Calu3 (cell line): ENCODE measurements around the gene ZBTB22. TPM values are rescaled to one million over a fixed set of nuclear protein-coding genes. Genes with fewer than 3 reads are reported as not detected.
A peak's percentile ranks its signal among the peaks of the same experiment; 100 is the strongest.
"Not testable (repeated sequence)": the region's sequence is repeated elsewhere in the genome, so short reads cannot be mapped to it uniquely, and the experiment has no call there.

ENCODE experiments used
- Bru-seq: library from RNA; stranded (reverse); fragments of 400-500 nt; gene quantifications from one replicate; lab custom pipeline; 2021; lab: Mats Ljungman, UMichigan
- BruChase-seq, 2 experiments: library from RNA; stranded (reverse); fragments of 400-500 nt; gene quantifications; one replicate each; lab custom pipeline; 2021; lab: Mats Ljungman, UMichigan
- BruUV-seq: library from RNA; stranded (reverse); fragments of 400-500 nt; replicated peaks from 2 replicates; lab custom pipeline; 2021; lab: Mats Ljungman, UMichigan
- CTCF ChIA-PET: fragments of 300-600 bp; sonication (Branson Sonifier 250); formaldehyde crosslinking; loops from one replicate; lab custom pipeline; 2022; ENCODE audit warnings: antibody characterized with exemption; lab: Charles Lee
- DNase-seq: peaks from one replicate; pipeline ENCODE4 v3.0.0; 2022
- H3K27ac Mint-ChIP-seq: one replicate; pipeline ENCODE4 v1.8.0; 2022; ENCODE audit warnings: mixed read lengths; ENCODE audit not compliant: unreplicated experiment
- H3K27me3 Mint-ChIP-seq: one replicate; pipeline ENCODE4 v1.8.0; 2022; ENCODE audit warnings: mixed read lengths; ENCODE audit not compliant: unreplicated experiment
- H3K36me3 Mint-ChIP-seq: one replicate; pipeline ENCODE4 v1.8.0; 2022; ENCODE audit warnings: mild to moderate bottlenecking, moderate library complexity, mixed read lengths; ENCODE audit not compliant: insufficient read depth, unreplicated experiment
- H3K4me1 Mint-ChIP-seq: one replicate; pipeline ENCODE4 v1.8.0; 2022; ENCODE audit warnings: mild to moderate bottlenecking, low read depth, mixed read lengths; ENCODE audit not compliant: unreplicated experiment
- H3K4me3 Mint-ChIP-seq: one replicate; pipeline ENCODE4 v1.8.0; 2022; ENCODE audit warnings: mild to moderate bottlenecking, low read depth, moderate library complexity, mixed read lengths; ENCODE audit not compliant: unreplicated experiment
- H3K9me3 Mint-ChIP-seq: one replicate; pipeline ENCODE4 v1.8.0; 2022; ENCODE audit warnings: low read depth, mixed read lengths; ENCODE audit not compliant: unreplicated experiment
- intact Hi-C: fragments of 100-400 bp; cut with micrococcal nuclease; formaldehyde crosslinking; loops from one replicate; pipeline ENCODE4 v1.10.0; 2022; ENCODE audit not compliant: unreplicated experiment
- long read RNA-seq: library from polyadenylated mRNA; stranded (forward); transcript quantifications from one replicate; pipeline ENCODE4 v2.0.0, GENCODE V29; 2022
- total RNA-seq: library from RNA; stranded (reverse); gene quantifications from 2 replicates; pipeline ENCODE4 v1.2.3, GENCODE V29; 2022
- TF ChIP-seq, protein P1 (sequence below): fragments of 200-600 bp; IDR thresholded peaks from one replicate; pipeline ENCODE4 v1.8.0; 2022; ENCODE audit warnings: antibody characterized with exemption; ENCODE audit not compliant: unreplicated experiment

ZBTB22 gene
- total RNA-seq: 22.6 and 26.4 TPM in 2 replicates
- Bru-seq, nascent RNA: percentile 67 among the genes with signal in this experiment
- percentile 81 among the genes with signal in this experiment for BruChase-seq, experiment 1, labeled RNA remaining after a 6-hour chase
- percentile 90 among the genes with signal in this experiment for BruChase-seq, experiment 2, labeled RNA remaining after a 2-hour chase
- long read RNA-seq, transcript ZBTB22-208 (2 exons, 2,651 nt): major isoform, 28 of 30 reads
- long read RNA-seq, partial matches to known transcripts: 2 of 30 reads
- long read RNA-seq, other reads (novel, unspliced or antisense): 0 of 30 reads

GRCh38 chr6:33317669-33318425 lies at the start of gene ZBTB22:
ZBTB22 (minus strand) TSS chr6:33317744; CDS start chr6:33316916, 828 bp downstream.
- Mint-ChIP-seq H3K9me3 (no peaks in the 10 kb centered on the region), H3K4me1 (peaks cover 75% of the 10 kb centered on the region), H3K27me3 (no peaks in the 10 kb centered on the region), H3K27ac (peak within 1 kb of the TSS; percentile 90), H3K4me3 (peak within 1 kb of the TSS; percentile 98), H3K36me3 (peaks cover 97% of the 10 kb centered on the region)
- no TSS peak for BruUV-seq
- peak; percentile 100 for DNase-seq
- TF ChIP-seq, protein P1, sequence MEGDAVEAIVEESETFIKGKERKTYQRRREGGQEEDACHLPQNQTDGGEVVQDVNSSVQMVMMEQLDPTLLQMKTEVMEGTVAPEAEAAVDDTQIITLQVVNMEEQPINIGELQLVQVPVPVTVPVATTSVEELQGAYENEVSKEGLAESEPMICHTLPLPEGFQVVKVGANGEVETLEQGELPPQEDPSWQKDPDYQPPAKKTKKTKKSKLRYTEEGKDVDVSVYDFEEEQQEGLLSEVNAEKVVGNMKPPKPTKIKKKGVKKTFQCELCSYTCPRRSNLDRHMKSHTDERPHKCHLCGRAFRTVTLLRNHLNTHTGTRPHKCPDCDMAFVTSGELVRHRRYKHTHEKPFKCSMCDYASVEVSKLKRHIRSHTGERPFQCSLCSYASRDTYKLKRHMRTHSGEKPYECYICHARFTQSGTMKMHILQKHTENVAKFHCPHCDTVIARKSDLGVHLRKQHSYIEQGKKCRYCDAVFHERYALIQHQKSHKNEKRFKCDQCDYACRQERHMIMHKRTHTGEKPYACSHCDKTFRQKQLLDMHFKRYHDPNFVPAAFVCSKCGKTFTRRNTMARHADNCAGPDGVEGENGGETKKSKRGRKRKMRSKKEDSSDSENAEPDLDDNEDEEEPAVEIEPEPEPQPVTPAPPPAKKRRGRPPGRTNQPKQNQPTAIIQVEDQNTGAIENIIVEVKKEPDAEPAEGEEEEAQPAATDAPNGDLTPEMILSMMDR: no peak
- CTCF ChIA-PET: interaction anchor here (0.6 to 2.4 kb wide), 21 partner anchors 11 to 479 kb away, joined by 3 to 11 read pairs (median 5); partner anchors contain the start of genes BAK1, PFDN6, PHF1 and TAP2
- intact Hi-C loops: loop anchor here (5.0 kb wide), 1 partner anchor 74 kb away; the partner anchor contains the start of gene KIFC1

DNA sequence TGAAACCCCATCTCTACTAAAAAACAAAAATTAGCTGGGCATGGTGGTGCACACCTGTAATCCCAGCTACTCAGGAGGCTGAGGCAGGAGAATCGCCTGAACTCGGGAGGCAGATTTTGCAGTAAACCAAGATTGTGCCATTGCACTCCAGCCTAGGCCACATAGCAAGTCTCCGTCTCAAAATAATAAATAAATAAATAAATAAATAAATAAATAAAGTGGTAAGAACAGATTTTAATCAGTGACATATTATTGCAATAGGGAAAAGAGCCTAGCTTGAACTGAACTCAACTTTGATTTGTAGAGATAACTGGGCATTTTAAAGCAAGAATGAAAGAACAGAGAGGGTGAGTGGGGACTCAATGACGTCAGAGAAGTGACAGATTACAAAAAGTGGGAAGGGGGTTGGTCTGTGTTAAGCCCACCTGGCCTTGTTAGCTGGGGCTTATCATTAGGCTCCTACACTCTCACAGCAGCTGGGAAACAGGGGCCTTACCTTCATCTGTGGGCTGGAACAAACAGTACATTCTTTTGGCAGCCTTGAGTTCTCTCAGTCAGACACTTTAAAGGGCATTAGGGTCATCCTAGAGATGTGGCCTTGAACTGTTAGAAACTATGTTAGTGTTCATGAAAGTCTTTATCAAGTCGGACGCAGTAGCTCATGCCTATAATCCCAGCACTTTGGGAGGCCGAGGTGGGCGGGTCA lies 49.6 kb upstream of the ZBTB22 start:
- no TSS peak for BruUV-seq
- CTCF ChIA-PET: interaction anchor here (0.7 kb wide), 1 partner anchor 46 kb away, joined by 5 read pairs; no protein-coding TSS in a partner anchor
- no peak for DNase-seq
- TF ChIP-seq, protein P1: no peak
- Mint-ChIP-seq H3K27ac (no peak overlapping the region), H3K36me3 (peaks cover 9% of the 10 kb centered on the region), H3K9me3 (no peaks in the 10 kb centered on the region), H3K4me3 (no peak overlapping the region), H3K27me3 (no peaks in the 10 kb centered on the region), H3K4me1 (peaks cover 21% of the 10 kb centered on the region)
- intact Hi-C loops: no loop called here

- intact Hi-C loops: not testable (repeated sequence)
Observed at GRCh38 chr6:33365206-33365971, 47.8 kb upstream of the ZBTB22 start.

DNA sequence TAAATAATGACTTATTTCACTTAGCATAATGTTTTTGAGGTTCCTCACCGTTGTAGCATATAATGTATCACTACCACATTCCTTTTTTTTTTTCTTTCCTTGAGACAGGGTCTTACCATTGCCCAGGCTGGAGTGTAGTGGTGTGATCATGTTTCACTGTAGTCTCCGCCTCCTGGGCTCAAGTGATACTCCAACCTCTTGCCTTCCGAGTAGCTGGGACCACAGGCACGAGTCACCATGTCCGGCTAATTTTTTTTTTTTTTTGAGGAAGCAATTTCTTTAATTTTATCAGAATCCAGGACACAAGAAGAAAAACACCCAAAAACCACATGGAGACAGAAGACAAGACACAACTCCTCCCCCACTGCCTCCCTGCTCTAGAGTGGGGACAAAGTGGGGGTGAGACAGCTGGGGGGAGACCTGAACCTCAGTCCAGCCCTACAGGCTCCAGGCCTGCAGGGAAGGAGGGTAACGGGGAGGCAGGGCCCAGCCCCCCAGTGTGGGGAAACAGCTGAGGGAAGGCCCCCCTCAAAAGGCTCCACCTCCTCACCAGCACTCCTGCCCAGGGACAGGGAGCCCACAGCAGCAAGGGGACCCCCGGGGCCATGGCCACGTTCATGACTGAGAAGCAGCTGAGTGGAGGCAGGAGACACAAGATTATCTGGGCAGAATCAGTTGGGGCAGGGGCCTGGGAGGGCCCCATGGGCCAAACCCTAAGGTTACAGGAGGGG lies 47.1 kb upstream of the ZBTB22 start:
- DNase-seq: peak; percentile 43
- H3K27me3 Mint-ChIP-seq, intact Hi-C loops, H3K4me3 Mint-ChIP-seq, BruUV-seq, H3K9me3 Mint-ChIP-seq, H3K27ac Mint-ChIP-seq: not testable (repeated sequence)
- Mint-ChIP-seq H3K36me3 (peaks cover 14% of the 10 kb centered on the region), H3K4me1 (peaks cover 39% of the 10 kb centered on the region)
- CTCF ChIA-PET: interaction anchor here (0.5 to 1.3 kb wide), 4 partner anchors 9 to 19 kb away, joined by 3 to 9 read pairs (median 4); no protein-coding TSS in a partner anchor

More at GRCh38 chr6:33365206-33365971, 47.8 kb upstream of the ZBTB22 start:
- CTCF ChIA-PET, BruUV-seq, H3K27me3 Mint-ChIP-seq, H3K4me3 Mint-ChIP-seq, H3K9me3 Mint-ChIP-seq, H3K27ac Mint-ChIP-seq: not testable (repeated sequence)
- Mint-ChIP-seq H3K36me3 (peaks cover 14% of the 10 kb centered on the region), H3K4me1 (peaks cover 32% of the 10 kb centered on the region)
- DNase-seq: peak; percentile 25

DNA sequence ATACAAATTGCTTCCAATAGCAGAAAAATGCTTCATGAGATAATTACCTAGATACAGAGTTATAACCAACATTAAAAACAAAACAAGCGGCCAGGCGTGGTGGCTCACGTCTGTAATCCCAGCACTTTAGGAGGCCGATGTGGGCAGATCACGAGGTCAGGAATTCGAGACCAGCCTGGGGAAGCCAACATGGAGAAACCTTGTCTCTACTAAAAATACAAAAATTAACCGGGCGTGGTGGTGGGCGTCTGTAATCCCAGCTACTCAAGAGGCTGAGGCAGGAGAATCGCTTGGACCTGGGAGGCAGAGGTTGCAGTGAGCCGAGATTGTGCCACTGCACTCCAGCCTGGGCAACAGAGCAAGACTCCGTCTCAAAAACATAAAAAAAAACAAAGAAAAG lies 45.9 kb upstream of the ZBTB22 start:
- H3K4me3 Mint-ChIP-seq, DNase-seq, H3K9me3 Mint-ChIP-seq, CTCF ChIA-PET, BruUV-seq, intact Hi-C loops, H3K27me3 Mint-ChIP-seq: not testable (repeated sequence)
- peak overlapping the region; percentile 63 for H3K27ac Mint-ChIP-seq
- H3K4me1 Mint-ChIP-seq: peaks cover 44% of the 10 kb centered on the region
- peaks cover 14% of the 10 kb centered on the region for H3K36me3 Mint-ChIP-seq
